ENCODE data around the gene INCA1. TPM values are rescaled to one million over a fixed set of nuclear protein-coding genes. Genes with fewer than 3 reads are reported as not detected.
A peak's percentile ranks its signal among the peaks of the same experiment; 100 is the strongest.

Gene INCA1
- total and polyA plus RNA-seq, 2 of the 8 experiments (the other 6 are each of a cell fraction or from before 2014, with no cell fraction given): 0.89 to 1.4 TPM

GRCh38 chr17:4945176-4945943 lies 52.0 kb downstream of the INCA1 start:
- Histone ChIP-seq H3K9ac (replicated peaks in 1 of 4; ENCODE audit: extremely low read depth in 1 of 4, low read depth in 3 of 4, low read length in 3 of 4) (peak overlapping the region in 1 of 4 experiments; percentile 52; a peak in 3 of 7 replicates), H3K23me2 (ENCODE audit: low read depth, low read length) (peaks cover 21% of the 10 kb centered on the region), H4K5ac (ENCODE audit: insufficient read length, low read depth, low read length) (no peak overlapping the region), H3K79me1 (ENCODE audit: low read depth, low read length) (peaks cover 2% of the 10 kb centered on the region; the same call in 1 of the 2 replicates), H3K27ac (ENCODE audit: low read depth, low read length) (peak overlapping the region; percentile 33; the same call in 1 of the 2 replicates), H3K4me2 (ENCODE audit: insufficient read depth in 1 of 2, low read depth in 2 of 2, low read length in 2 of 2) (peak overlapping the region; percentile 16 to 95; a peak in 2 of 4 replicates), H4K8ac (ENCODE audit: extremely low read depth, insufficient read depth, low read length) (no peak overlapping the region), H3K56ac (replicated peaks; ENCODE audit: insufficient read length, low read depth, low read length) (no peak overlapping the region), H3K23ac (ENCODE audit: insufficient read length) (no peak overlapping the region), H2BK20ac (ENCODE audit: low read length) (no peak overlapping the region), H3K14ac (ENCODE audit: insufficient read length) (no peak overlapping the region), H2BK15ac (ENCODE audit: low read length) (no peak overlapping the region), H4K20me1 (replicated peaks in 1 of 2; ENCODE audit: control insufficient read depth in 1 of 2, insufficient read depth in 2 of 2, low read length in 2 of 2) (peaks cover 16 to 23% of the 10 kb centered on the region in 2 experiments), H3K4ac (replicated peaks; ENCODE audit: insufficient read length, low read depth, low read length) (no peak overlapping the region), H2BK12ac (ENCODE audit: low read depth, low read length) (no peak overlapping the region), H3K4me1 (replicated peaks in 1 of 4; ENCODE audit: control insufficient read depth in 3 of 4, insufficient read depth in 4 of 4, low read length in 3 of 4) (peaks cover 3 to 10% (median 5%) of the 10 kb centered on the region in 4 experiments; a peak in 6 of 7 replicates), H2AK5ac (ENCODE audit: low read depth, low read length) (no peak overlapping the region), H3K9me3 (ENCODE audit: insufficient read depth in 2 of 2, low read depth in 1 of 2, low read length in 1 of 2) (no peaks in the 10 kb centered on the region), H3K4me3 (ENCODE audit: extremely low read depth in 1 of 4, insufficient read depth in 2 of 4, low read depth in 3 of 4, low read length in 4 of 4) (no peak overlapping the region), H2BK5ac (ENCODE audit: low read depth, low read length) (no peak overlapping the region; the same call in 1 of the 2 replicates), H3K27me3 (replicated peaks in 1 of 4; ENCODE audit: control insufficient read depth in 3 of 4, extremely low read depth in 1 of 4, insufficient read depth in 3 of 4, low read length in 3 of 4) (no peaks in the 10 kb centered on the region), H2BK120ac (replicated peaks; ENCODE audit: low read depth, low read length) (no peak overlapping the region), H3K36me3 (ENCODE audit: control insufficient read depth in 2 of 4, insufficient read depth in 4 of 4, low read length in 3 of 4) (peaks cover 8 to 42% (median 28%) of the 10 kb centered on the region in 4 experiments), H3K79me2 (ENCODE audit: control insufficient read depth in 1 of 2, insufficient read depth in 2 of 2, low read length in 2 of 2) (peaks cover 8 to 57% of the 10 kb centered on the region in 2 experiments), H3K18ac (ENCODE audit: extremely low read depth, low read length) (no peak overlapping the region), H2AFZ (ENCODE audit: low read length) (no peak overlapping the region), H4K91ac (replicated peaks; ENCODE audit: insufficient read length, low read length) (no peak overlapping the region)
- ChIA-PET POLR2A (ENCODE audit: partially characterized antibody) (interaction anchor here (0.7 to 32.4 kb wide), 17 partner anchors 2 to 241 kb away, joined by 3 to 987 read pairs (median 7); partner anchors contain the start of genes C17orf107, CAMTA2, ENO3 and GP1BA), CTCF (ENCODE audit: partially characterized antibody) (interaction anchor here (1.5 kb wide), 1 partner anchor 36 kb away, joined by 5 read pairs; no protein-coding TSS in a partner anchor)
- FAIRE-seq (no peak), DNase-seq (ENCODE audit: low read depth in 1 of 2, low spot score in 2 of 2) (peak in 1 of 2 experiments; percentile 58)
- 81% methylated on average over 7 of the region's 7 CpGs; no CpG with 5 or more reads in 1 of the 2 experiments for WGBS, 2 experiments (ENCODE audit: extremely low coverage in 1 of 2, insufficient coverage in 1 of 2, insufficient read length in 1 of 2, insufficient replicate concordance in 2 of 2, low coverage in 1 of 2, low lambda C conversion rate in 2 of 2, missing lambda C conversion rate in 1 of 2)
- no peak for TF ChIP-seq YY1 (IDR thresholded peaks at IDR 0.05; ENCODE audit: low read depth, low read length)
- TF ChIP-seq SIN3A (conservative IDR thresholded peaks at IDR 0.05 in 1 of 2, IDR thresholded peaks at IDR 0.05 in 1 of 2; ENCODE audit: low read depth in 1 of 2, low read length in 2 of 2): peak in 1 of 2 experiments; percentile 81; a peak in 1 of 4 replicates
- peak; percentile 13 for TF ChIP-seq TAF7 (optimal IDR thresholded peaks at IDR 0.05; ENCODE audit: borderline replicate concordance, low read depth, low read length)
- TF ChIP-seq PHF8 (conservative IDR thresholded peaks at IDR 0.05; ENCODE audit: low read depth, low read length): no peak
- 0 out of 2 replicates have a peak, but pooled peaks have one; percentile 30 for TF ChIP-seq TAF1 (IDR thresholded peaks at IDR 0.05; ENCODE audit: low read depth, low read length)
- peak; percentile 14; the same call in 1 of the 2 replicates for TF ChIP-seq ATF2 (IDR thresholded peaks at IDR 0.05; ENCODE audit: low read length)
- TF ChIP-seq JUND (IDR thresholded peaks at IDR 0.05; ENCODE audit: low read length): peak; percentile 83
- peak; percentile 17; the same call in 1 of the 2 replicates for TF ChIP-seq MAFK (IDR thresholded peaks at IDR 0.05; ENCODE audit: low read depth, low read length)
- TF ChIP-seq SP1 (IDR thresholded peaks at IDR 0.05; ENCODE audit: low read depth, low read length): peak; percentile 63; the same call in 1 of the 2 replicates

All from H1 (cell line).